HG02798 (cell line): ENCODE data around the gene GNG13.
"Not testable (repeated sequence)": the region's sequence is repeated elsewhere in the genome, so short reads cannot be mapped to it uniquely, and the experiment has no call there.

ENCODE experiments used
- ATAC-seq: cut with Tn5 transposase; IDR thresholded peaks from one replicate; pipeline ENCODE4 v1.9.1; 2021; ENCODE audit warnings: mild to moderate bottlenecking; ENCODE audit not compliant: unreplicated experiment, poor library complexity

Gene GNG13

GRCh38 chr16:764848-765487, 35.6 kb downstream of the GNG13 start:
- ATAC-seq = no peak

DNA sequence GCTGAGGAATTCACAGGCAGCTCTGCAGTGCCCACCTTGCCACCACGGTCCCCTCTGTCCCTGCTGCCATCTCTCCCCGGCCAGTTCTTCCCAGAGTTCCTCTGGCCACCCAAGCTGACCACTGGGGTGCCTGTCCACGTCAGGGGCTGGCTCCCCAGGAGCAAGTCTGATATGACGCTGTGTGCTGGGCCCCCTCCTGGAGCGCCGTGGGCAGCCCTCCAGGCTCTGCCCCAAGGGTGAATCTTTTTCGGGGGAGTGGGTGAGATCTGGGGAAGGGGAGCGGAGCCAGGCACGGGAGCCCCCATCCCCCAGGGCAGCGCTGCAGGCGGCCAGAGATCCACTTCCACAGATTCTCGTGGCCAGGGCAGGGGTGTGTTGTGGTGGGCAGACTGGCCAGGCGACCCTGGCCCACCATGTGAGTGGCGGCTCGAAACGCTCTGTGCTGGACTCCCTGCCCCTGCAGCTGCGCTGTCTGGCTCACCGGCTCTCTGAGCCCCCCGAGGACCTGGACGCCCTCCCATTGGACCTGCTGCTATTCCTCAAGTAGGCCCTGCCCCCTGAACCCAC, 36.3 kb downstream of the GNG13 start:
- no peak for ATAC-seq

- ATAC-seq = no peak
Measured at GRCh38 chr16:763369-764183, 37.0 kb downstream of the GNG13 start.

DNA sequence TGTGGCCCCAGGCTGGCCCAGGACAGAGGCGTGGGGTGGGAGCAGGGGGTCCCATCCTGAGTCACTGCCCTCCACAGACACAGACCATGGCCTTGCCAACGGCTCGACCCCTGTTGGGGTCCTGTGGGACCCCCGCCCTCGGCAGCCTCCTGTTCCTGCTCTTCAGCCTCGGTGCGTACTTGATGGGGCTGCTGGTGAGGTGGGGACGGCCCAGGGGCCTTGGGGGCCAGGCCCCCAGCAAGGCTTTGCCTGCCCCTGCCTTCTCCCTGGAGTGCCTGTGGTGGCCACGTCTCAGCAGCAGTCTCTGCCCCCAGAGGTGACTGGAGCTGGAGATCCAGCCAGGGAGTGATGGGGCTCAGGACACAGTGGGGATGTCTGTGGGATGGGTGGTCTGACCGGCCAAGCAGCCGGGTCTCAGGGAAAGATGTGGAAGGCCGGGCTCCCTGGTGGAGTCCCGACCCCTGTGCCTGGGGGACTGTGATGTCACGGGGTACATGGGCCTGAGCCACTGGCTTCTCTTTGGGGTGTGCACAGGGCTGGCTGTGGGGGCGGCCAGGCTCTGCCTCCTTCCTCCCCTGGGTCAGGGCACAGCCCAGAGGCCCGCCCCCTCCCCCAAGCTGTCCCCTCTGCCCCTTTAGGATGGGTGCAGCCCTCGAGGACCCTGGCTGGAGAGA, 37.8 kb downstream of the GNG13 start:
- ATAC-seq = no peak

DNA sequence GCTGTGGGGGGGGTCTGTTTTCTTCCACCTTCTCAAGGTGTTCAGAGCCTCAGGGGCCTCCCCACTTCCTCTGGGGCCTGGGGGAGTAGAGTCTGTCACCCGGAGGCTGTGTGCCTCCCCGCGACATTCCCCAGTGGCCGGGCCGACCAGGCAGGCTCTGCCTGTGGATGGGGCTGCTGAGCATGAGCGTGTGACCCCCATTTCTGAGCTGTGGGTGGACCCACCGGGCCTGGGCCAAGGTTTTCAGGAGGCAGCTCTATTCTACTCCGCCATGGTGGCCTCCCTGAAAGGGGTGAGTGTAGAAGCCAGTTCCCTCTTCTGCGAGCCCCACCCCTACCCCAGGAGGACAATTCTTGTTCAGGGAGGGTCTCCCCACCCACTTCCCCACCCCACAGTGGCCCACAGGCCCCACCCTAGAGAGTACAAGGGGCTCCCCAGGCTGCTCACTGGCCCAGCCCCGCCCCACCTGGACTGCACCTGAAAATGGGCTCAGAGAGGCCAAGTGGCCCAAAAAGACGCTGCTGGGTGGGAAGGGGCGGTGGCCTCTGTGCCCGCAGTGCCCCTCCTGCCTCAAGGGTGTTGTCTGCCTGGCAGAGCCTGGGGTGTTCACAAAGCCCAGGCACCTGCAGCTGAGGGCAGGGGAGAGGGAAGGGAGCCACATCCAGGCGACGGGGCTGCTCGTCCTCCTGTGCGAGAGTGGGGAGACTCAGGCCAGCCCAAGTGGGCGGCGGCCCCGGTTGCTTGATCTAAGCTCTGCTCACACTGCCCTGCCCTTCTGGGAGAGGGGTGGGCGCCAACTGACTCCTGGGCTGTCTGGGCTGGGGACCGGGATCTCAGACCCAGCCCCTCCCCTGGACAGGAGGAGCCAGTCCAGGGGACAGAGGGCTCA, 38.7 kb downstream of the GNG13 start:
- no peak for ATAC-seq

GRCh38 chr16:760545-761343, 39.8 kb downstream of the GNG13 start, which contains the start of gene MSLN:
Gene MSLN, plus strand, starts transcription at chr16:760734. Its CDS starts 1,947 bp downstream, at chr16:762681.
- ATAC-seq = no peak

GRCh38 chr16:760065-760464, 40.5 kb downstream of the GNG13 start:
- no peak for ATAC-seq

DNA sequence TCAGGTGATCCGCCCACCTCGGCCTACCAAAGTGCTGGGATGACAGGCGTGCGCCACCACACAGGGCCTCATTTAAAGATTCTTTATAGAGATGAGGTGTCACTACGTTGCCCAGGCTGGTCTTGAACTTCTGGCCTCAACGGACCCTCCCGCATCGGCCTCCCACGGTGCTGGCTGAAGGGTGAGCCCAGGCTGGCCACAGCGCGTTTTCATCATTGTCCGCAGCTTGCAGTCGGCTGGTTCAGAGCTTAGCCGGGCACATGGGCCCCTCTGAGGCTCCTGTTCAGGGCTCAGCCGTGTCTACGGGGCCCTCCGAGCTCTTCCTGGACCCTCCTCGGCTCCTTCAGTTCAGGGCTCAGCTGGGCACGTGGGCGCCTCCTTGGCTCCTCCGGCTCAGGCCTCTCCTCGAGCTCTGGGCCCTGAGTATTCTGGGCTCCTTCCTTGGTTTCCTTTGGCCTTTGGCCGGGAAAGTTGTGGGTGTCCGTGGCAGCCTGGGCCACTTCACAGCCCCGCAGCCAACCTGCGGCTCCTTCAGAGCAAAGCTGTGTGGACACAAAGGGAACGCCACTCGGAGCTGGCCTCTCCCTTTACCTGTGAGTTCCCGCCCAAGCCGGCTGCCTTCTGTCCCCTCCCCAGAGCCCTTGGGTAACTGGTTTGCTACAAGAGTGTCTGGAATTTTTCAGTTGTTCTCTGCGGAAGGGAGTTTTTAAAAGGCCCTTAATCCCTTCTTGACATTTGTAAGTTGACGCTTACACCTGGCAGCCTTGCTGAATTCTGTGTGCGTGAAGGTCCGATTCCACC, 41.2 kb downstream of the GNG13 start:
- ATAC-seq = no peak

DNA sequence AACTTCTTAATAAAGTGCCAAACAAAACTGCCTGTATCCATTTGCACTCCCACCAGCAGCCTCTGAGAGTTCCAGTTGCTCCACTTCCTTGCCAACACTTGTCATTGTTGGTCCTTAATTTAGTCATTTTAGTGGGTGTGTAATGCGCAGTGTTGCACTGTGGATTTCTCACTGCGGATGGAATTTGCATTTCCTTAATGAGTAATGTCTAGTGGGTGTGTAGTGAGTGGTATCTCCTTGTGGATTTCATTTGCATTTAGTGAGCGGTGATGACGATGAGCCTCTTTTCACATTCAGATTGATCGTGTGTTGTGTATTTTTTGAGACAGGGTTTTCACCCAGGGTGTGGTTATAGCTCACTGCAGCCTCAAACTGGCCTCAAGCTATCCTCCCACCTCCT, 44.1 kb downstream of the GNG13 start:
- no peak for ATAC-seq

DNA sequence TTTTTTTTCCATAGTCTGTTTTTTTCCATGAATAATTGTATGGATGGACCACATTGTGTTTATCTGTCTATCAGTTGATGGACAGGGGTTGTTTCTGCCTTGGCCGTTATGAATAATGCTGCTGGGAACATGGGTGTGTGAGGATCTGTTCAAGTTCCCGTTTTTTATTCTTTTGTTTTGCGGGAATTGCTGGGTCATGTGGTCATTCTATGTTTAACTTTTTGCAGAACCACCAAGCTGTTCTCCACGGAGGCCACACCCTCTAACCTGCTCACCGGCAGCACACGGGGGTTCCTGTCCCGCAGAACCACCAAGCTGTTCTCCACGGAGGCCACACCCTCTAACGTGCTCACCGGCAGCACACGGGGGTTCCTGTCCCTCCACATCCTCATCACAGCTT, 45.9 kb downstream of the GNG13 start:
- ATAC-seq = no peak

GRCh38 chr16:754121-754607, 46.4 kb downstream of the GNG13 start:
- ATAC-seq = not testable (repeated sequence)

GRCh38 chr16:752007-752312, 48.6 kb downstream of the GNG13 start:
- ATAC-seq = no peak

DNA sequence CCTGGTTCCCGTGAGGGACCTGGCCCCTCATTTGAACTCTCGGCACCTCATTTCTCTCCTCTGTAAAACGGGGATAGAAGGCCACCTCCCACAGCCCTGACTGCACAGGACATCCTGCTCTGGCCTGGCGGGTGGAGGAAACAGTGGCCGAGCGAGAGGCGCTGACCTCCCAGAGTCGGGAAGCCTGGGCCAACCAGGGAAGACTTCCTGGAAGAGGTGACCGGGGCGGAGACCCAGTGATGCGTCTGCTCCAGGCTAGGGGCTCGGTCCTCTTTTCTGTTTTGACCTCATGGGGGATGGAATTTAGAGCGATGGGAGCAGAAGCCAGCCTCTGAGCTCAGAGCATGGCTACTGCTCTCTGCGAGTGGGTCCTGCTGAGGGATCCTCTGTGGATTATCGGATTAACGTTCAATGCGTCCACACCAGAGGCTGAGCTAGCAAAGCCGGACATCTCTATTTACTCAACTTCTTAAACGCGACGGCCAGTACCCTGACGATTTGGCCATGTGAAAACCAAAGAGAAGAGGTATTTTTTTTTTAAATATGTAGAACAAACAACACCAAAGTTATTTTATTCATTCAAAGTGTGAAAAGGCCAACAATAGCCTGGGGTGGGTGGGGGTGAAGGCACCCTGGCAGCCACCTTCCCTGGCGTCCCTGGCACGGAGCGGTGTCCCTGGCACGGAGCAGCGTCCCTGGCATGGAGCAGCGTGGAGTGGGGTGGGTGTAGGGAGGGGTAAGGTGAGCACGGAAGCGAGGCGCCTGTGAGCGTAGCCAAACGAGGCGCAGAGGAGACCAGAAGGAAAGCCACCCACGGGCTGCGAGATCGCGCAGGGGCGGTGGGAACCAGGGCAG, 49.2 kb downstream of the GNG13 start:
- ATAC-seq = no peak

DNA sequence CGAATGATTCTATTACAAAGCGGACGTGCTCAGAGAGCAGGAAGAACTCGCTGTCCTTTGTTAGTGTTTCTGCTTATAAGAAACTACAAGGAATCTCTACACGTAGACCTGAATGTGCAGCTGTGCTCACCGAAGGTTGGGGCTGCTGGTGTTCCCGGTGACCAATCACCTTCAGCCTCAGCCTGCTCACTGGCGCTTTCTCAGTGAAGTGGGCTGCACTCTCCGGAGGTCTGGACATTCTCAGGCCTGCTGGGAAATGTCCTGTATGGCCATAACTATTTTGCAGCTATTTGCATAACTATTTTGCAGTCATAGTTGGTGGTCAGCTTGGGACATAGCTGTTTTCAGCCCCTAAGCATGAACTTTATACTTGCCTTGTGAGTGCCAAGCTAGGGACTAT, 50.0 kb downstream of the GNG13 start:
- ATAC-seq = no peak

GRCh38 chr16:749010-749409, 51.5 kb downstream of the GNG13 start:
- ATAC-seq = no peak
